LoVo (cell line): ENCODE results near the gene DTD2.
"Not testable (repeated sequence)": the region's sequence is repeated elsewhere in the genome, so short reads cannot be mapped to it uniquely, and the experiment has no call there.

Source experiments
- DNase-seq: peaks from one replicate; pipeline ENCODE4 v3.0.0-alpha.2; 2016; ENCODE audit warnings: low spot score

Gene DTD2

DNA sequence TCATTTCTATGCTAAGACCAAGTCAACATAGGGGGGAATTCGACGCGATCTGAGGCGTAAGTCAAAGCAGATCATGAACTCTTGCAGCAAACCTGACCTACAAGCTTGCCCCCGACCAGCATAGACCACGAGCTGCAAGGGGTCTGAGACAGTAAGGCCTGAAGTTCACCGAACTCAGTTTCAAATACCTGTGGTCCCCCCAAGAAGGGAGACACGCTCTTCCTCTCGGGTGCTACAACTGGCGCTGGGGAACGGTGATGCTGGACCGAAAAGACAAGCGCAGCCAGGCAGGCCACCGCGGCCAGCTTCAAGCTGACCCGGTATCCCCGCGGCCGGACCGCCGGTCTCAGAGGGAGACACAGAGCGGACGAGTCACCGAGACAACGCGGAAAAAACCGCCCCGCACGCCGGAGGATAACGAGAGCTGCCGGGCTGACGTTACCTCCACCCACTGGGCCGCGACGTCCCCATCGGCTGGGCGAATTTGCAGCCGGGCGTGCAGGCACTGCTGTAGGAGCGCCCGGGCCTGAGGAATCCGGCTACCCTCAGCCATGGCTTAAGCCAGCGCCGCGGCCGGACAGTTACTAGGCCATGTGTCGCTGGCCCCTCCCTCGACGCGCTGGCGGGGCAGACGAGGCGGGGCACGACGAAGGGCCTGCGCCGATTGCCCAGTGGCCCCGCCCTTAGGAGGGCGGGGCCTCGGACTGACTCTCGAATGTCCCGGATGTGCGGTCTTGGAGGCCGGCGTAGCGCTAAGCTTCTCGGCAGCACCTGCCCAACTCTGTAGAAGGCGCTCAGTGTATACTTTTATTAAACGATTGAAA, at the start of gene DTD2:
DTD2 (minus strand) TSS at position 666 of the 824 bp plus-strand sequence; CDS start at position 553, 113 bp downstream.
- peak; percentile 97 for DNase-seq

GRCh38 chr14:31505411-31505810, 48.1 kb upstream of the DTD2 start:
- no peak for DNase-seq

DNA sequence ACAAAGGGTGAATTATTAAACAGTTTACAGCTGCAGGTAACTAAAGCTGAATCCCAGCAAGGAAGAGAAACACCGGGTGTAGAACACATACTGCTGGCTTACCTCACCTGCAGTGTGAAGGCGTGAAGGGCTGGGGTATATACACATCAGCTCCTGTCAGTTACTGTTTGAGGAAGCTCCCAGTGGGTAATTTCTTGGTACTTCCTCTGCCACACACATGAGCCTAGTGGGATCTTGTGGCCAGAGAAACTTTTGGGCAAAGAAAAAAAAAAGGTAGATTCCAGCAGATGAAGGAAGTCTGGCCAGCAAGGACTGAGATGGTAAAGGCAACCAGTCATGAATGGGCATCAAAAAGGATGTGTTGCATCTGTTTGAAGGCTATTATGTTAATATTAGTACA, 44.6 kb upstream of the DTD2 start:
- no peak for DNase-seq

GRCh38 chr14:31492759-31493498, 35.6 kb upstream of the DTD2 start:
- peak; percentile 16 for DNase-seq

DNA sequence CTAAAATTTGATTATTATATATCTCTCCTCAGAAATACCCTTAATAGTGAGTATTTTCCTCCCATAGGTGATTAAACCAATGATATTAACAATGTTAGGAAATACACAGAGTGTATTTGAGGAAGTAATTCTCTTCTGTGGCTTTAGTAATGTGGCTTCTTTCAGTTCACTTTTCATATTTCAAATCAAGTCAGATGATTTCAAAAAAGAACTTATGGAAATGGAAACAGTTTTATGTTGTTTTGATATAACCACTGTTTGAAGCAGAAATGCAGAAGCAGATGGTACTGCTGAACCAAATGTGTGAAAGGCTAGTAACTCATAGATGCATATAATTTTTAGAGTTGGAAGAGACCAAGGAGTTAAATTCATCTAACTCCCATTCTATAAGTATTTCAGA, 32.4 kb upstream of the DTD2 start:
- no peak for DNase-seq

DNA sequence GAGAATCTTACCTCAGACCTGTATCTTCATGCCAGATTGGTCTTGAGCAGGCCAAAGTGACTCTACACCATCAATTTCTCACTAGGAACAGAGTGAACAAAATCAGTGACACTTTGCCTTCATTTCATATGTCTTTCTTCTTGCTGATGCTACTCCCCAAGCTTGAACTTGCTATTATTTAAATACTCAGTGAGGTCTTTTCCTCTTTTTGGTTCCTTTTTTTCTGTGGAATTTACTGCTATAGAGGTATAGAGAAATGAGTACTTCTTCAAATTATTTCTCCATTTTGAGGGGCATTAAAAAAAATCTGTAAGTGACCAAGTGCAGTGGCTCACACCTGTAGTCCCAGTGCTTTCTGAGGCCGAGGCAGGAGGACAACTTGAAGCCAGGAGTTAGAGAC, 30.6 kb upstream of the DTD2 start, which contains the start of gene GPR33:
GPR33 (minus strand) TSS at position 154 of the 400 bp plus-strand sequence. CDS start 4,074 bp downstream, outside the sequence.
- DNase-seq, result no peak

DNA sequence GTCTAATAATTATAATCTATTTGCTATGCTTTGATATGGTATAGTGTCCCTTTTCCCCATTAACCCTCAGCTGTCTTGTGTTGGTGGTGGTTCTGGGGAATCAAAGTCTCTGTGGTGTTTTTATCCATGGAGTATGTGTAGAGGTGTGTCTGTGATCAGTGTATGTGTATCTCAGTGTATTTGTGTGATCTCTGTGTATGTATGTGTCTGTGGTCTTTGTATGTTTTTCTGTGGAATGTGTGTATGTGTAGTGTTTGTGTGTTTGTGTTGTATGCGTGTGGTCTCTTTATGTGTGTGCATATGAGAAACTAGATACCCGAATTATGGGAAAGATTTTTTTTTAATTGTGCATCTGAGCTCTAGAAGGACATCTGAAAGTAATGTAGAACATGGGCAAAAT, 29.5 kb upstream of the DTD2 start:
- DNase-seq, result no peak

GRCh38 chr14:31484754-31485153, 27.4 kb upstream of the DTD2 start:
- no peak for DNase-seq

DNA sequence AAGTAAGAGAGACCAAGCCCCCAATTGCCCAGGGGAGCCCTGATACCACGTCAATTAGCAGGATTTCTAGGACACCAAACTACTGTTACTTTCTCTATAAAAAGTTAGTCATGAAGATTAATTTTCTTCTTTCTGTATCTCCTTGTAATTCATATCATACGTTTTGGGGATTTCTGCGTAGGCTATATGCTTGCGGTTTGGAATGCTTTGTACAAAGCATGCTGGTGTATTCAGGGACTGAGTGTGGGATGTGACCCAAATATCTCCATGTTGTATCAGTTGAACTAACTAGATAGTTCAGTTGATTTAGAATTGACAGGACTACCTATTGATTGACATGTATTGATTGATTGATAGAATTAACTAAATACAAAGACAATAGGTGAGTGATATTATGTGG, 22.9 kb upstream of the DTD2 start:
- no peak for DNase-seq

- no peak for DNase-seq
These were observed 21.7 kb upstream of the DTD2 start for GRCh38 chr14:31479027-31479426.

GRCh38 chr14:31477248-31477647, 19.9 kb upstream of the DTD2 start:
- no peak for DNase-seq

GRCh38 chr14:31476131-31476866, 19.0 kb upstream of the DTD2 start:
- DNase-seq, result no peak

GRCh38 chr14:31466554-31466953, 9.2 kb upstream of the DTD2 start:
- DNase-seq, result no peak

GRCh38 chr14:31465111-31465510, 7.8 kb upstream of the DTD2 start:
- no peak for DNase-seq

DNA sequence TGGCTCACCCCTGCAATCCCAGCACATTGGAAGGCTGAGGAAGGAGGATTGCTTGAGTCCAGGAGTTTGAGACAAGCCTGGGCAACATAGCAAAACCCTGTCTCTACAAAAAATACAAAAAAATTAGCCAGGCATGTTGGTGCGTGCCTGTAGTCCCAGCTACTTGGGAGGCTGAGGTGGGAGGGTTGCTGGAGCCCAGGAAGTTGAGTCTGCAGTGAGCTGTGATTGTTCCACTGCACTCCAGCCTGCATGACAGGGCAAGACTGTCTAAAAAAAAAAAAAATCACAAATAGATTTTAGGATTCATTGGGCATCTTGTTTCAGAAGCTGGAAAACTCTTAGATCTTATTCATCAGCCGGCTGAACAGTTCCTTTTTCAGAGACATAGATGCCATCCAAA, 5.1 kb upstream of the DTD2 start:
- DNase-seq, result not testable (repeated sequence)

DNA sequence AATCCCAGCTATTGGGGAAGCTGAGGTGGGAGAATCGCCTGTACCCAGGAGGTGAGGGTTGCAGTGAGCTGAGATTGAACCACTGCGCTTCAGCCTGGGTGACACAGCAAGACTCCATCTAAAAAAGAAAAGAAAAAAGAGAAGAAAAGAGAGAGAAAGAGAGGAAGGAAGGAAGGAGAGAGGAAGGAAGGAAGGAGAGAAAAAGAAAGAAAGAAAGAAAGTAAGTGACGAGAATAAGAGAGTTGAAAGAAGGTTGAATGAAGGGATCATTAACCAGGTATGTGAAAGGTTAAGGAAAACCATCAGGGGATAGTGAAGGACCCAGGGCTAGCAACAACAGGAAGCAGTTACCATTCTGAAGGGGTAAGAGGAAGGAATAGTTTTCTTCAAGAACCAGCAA, 4.2 kb upstream of the DTD2 start:
- no peak for DNase-seq

- DNase-seq, result no peak
These were observed 656 bp upstream of the DTD2 start for GRCh38 chr14:31457665-31458659.

DNA sequence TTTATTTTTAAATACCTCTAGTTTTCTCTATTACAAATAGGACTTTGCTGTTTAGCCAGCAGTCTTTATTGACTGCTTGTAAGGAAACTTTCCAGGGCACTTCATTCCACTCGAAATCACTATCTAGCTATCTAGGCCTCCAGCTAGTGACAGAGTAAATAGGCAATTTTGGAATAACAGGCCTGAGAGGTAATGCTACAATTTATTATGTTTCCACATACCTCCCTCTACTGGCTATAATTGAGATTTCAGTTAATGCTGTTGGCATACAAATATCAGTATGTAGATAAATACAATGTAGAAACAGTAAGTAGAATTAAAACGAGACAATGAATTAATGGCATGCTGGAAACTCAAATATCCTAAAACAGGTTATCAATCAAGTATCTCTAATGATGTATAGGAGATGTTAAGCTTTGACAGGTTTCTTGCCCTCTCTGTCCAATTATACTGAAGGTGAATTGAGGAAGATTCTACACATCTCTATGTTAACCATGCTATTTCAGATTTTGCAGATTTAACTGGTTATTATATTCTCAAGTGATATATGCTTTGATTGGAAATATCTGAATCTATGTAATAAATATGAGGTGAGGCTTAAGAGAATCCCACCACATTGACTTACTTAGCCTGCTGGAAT, 7.2 kb downstream of the DTD2 start:
- DNase-seq, result no peak

DNA sequence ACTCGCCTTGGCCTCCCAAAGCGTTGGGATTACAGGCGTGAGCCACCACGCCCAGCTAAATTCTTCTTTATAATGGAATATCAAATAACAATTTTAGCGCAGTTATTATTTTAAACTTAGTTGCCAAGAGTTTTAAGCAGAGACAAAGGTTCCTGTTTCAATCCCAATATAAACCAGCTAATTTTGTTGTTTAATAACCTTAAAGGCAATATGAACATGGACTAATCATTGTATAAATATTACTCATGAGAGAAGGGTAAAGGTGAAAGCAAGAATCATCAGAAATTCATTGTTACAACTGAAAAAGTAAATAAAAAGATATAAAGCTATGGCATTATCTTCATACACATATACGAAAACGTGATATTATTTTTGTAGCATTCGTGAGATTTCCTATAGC, 8.2 kb downstream of the DTD2 start:
- DNase-seq, result no peak

GRCh38 chr14:31445703-31446102, 11.6 kb downstream of the DTD2 start:
- DNase-seq, result no peak

- no peak for DNase-seq
These were observed 15.0 kb downstream of the DTD2 start for GRCh38 chr14:31442284-31442683.
